H1 (cell line): Measurements from ENCODE around the gene BGN.

Experiments
- CBX5 ChIP-seq: fragments of 300-800, 300-1000 bp; sonication (generic); IDR thresholded peaks from 2 replicates; pipeline ENCODE4 v1.7.1; 2016; ENCODE audit warnings: antibody characterized with exemption, low read length, low read depth
- CTCF ChIP-seq, 3 experiments: IDR thresholded peaks; 1 replicate in 2 of 3; 2 replicates in 1 of 3; pipeline versions ENCODE4 v1.5.1 to v1.6.1; 2011; ENCODE audit warnings: low read length in 3 of 3, mild to moderate bottlenecking in 3 of 3, inconsistent platforms in 2 of 3, low read depth in 1 of 3, moderate library complexity in 1 of 3; ENCODE audit not compliant: insufficient read depth in 1 of 3; ENCODE audit errors: control extremely low read depth in 1 of 3
- EZH2 ChIP-seq: fragments of 200-600 bp; sonication (generic); IDR thresholded peaks from 2 replicates; pipeline ENCODE4 v1.7.1; 2012; ENCODE audit warnings: low read depth, mild to moderate bottlenecking, moderate library complexity, low read length, inconsistent platforms; ENCODE audit not compliant: severe bottlenecking
- HDAC2 ChIP-seq, 2 experiments: fragments of 300-600 bp in 1 of 2; sonication (generic) in 1 of 2; IDR thresholded peaks; 2 replicates each; pipeline ENCODE4 v1.6.1; 2011 to 2012; ENCODE audit warnings: low read depth in 2 of 2, low read length in 2 of 2, mild to moderate bottlenecking in 2 of 2, moderate library complexity in 2 of 2, borderline replicate concordance in 1 of 2, inconsistent platforms in 1 of 2
- POLR2A ChIP-seq, 2 experiments: IDR thresholded peaks; 1 replicate in 1 of 2; 2 replicates in 1 of 2; pipeline ENCODE4 v1.6.1; 2011; ENCODE audit warnings: low read depth in 2 of 2, low read length in 2 of 2, mild to moderate bottlenecking in 2 of 2; ENCODE audit errors: control extremely low read depth in 1 of 2
- POLR2AphosphoS5 ChIP-seq: IDR thresholded peaks from 2 replicates; pipeline ENCODE4 v1.6.1; 2011; ENCODE audit warnings: low read depth, low read length
- POU5F1 ChIP-seq: IDR thresholded peaks from 2 replicates; pipeline ENCODE4 v1.6.1; 2011; ENCODE audit warnings: low read depth, mild to moderate bottlenecking, low read length, moderate library complexity
- RFX5 ChIP-seq: IDR thresholded peaks from 2 replicates; pipeline ENCODE4 v1.6.1; 2011; ENCODE audit warnings: low read depth, low read length, improper control_type of control experiment, borderline replicate concordance
- RXRA ChIP-seq: IDR thresholded peaks from 2 replicates; pipeline ENCODE4 v1.6.1; 2011; ENCODE audit warnings: low read depth, mild to moderate bottlenecking, low read length, moderate library complexity; ENCODE audit not compliant: insufficient read depth
- SP1 ChIP-seq: IDR thresholded peaks from 2 replicates; pipeline ENCODE4 v1.6.1; 2011; ENCODE audit warnings: low read depth, low read length
- USF2 ChIP-seq: IDR thresholded peaks from 2 replicates; pipeline ENCODE4 v1.6.1; 2011; ENCODE audit warnings: low read length, improper control_type of control experiment
- ZNF274 ChIP-seq: IDR thresholded peaks from 2 replicates; pipeline ENCODE4 v1.7.0; 2012; ENCODE audit warnings: low read length, borderline replicate concordance; ENCODE audit errors: extremely low read depth

- no peak for TF ChIP-seq POLR2AphosphoS5
- TF ChIP-seq RFX5 = no peak
- TF ChIP-seq POU5F1 = no peak
- TF ChIP-seq EZH2 = no peak
- no peak for TF ChIP-seq CBX5
- TF ChIP-seq CTCF (IDR thresholded peaks at IDR 0.05; ENCODE audit: control extremely low read depth in 1 of 3, insufficient read depth in 1 of 3, low read depth in 1 of 3, low read length in 3 of 3) = no peak
- no peak for TF ChIP-seq SP1
- TF ChIP-seq POLR2A (IDR thresholded peaks at IDR 0.05; ENCODE audit: control extremely low read depth in 1 of 2, low read depth in 2 of 2, low read length in 2 of 2) = no peak
- TF ChIP-seq ZNF274 = no peak
- TF ChIP-seq USF2 = no peak
- TF ChIP-seq RXRA = no peak
- TF ChIP-seq HDAC2 (IDR thresholded peaks at IDR 0.05; ENCODE audit: borderline replicate concordance in 1 of 2, low read depth in 2 of 2, low read length in 2 of 2) = no peak
These were observed 1.7 kb upstream of the BGN start for GRCh38 chrX:153493085-153493484.
